ENCODE measurements around the gene NLGN1.

NLGN1 gene

DNA sequence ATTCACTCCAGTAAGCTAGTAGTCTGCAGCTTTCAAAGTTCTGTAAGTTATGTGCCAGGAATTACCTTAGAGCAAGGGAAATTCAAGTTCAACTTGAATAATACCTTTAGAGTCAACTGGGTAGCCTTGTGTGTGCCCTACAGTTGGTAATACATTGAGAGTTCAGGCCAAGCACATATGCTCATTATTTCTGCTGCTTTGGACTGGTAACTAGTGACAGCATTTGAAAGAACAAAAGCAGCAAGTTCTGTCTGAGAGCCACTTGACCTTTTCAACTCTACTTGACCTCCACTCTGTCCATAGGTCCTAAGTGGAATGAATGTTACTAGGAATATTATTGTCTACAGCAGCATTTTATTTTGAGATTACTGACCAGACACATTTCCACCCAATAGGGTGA is 723.5 kb downstream of the NLGN1 start:
- DNase-seq (ENCODE audit: extremely low read depth, insufficient read length) = no peak
- Histone ChIP-seq H3K36me3 (ENCODE audit: control insufficient read depth, insufficient read depth, low read length) (no peaks in the 10 kb centered on the region), H3K4me3 (replicated peaks; ENCODE audit: low read depth, low read length) (no peak overlapping the region), H3K27me3 (replicated peaks; ENCODE audit: control insufficient read depth, insufficient read depth, low read length) (no peaks in the 10 kb centered on the region)
- TF ChIP-seq, protein P1, sequence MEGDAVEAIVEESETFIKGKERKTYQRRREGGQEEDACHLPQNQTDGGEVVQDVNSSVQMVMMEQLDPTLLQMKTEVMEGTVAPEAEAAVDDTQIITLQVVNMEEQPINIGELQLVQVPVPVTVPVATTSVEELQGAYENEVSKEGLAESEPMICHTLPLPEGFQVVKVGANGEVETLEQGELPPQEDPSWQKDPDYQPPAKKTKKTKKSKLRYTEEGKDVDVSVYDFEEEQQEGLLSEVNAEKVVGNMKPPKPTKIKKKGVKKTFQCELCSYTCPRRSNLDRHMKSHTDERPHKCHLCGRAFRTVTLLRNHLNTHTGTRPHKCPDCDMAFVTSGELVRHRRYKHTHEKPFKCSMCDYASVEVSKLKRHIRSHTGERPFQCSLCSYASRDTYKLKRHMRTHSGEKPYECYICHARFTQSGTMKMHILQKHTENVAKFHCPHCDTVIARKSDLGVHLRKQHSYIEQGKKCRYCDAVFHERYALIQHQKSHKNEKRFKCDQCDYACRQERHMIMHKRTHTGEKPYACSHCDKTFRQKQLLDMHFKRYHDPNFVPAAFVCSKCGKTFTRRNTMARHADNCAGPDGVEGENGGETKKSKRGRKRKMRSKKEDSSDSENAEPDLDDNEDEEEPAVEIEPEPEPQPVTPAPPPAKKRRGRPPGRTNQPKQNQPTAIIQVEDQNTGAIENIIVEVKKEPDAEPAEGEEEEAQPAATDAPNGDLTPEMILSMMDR (IDR thresholded peaks at IDR 0.05; ENCODE audit: insufficient read depth, low read length, poor library complexity, severe bottlenecking) = no peak

DNA sequence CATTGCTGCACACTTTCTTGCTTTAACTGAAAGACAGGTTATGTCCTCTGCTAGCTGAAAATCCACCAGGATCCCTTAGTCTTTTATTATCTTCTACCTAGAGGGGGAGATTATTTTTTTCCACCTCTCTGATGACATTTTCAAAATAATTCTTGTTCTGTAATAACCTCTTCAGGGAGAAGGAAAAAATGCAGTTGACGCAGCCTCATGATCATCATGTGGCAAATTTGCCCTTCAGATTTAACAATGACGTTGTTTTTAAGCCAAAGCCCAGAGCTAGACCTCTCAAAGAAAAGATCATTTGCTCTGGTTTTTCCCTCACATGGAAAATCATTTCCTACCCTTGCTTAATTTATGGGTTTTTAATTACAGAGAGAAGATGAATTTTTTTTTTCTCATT is 724.9 kb downstream of the NLGN1 start:
- Histone ChIP-seq H3K36me3 (ENCODE audit: control insufficient read depth, insufficient read depth, low read length) (no peaks in the 10 kb centered on the region), H3K4me3 (replicated peaks; ENCODE audit: low read depth, low read length) (no peak overlapping the region), H3K27me3 (replicated peaks; ENCODE audit: control insufficient read depth, insufficient read depth, low read length) (no peaks in the 10 kb centered on the region)
- DNase-seq (ENCODE audit: extremely low read depth, insufficient read length) = no peak
- TF ChIP-seq, protein P1 (IDR thresholded peaks at IDR 0.05; ENCODE audit: insufficient read depth, low read length, poor library complexity, severe bottlenecking) = no peak

DNA sequence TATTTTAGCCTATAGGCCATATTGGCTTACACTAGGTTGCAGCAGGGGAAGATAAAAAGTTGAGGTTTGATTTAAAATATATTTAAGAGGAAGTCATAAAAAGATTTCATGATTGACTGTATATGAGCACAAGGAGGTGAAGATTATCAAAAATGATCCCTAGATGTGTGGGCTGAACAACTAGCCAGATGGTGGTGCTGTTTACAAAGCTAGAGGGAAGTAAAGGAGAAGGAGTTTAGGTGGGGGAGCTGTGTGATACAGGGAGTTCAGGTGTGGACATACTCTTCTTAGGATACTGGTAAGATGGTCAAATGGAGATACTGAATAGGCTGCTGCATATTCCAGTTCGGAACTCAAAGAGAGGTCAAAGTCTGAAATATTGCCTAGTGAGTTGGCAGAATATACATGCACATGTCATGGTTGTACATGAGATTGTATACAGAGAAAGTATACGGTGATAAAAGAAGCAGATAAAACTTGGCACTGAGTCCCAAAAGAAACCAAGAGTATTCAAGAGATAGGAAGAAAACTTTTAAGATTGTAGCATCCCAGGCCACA is 727.8 kb downstream of the NLGN1 start:
- Histone ChIP-seq H3K4me3 (replicated peaks; ENCODE audit: low read depth, low read length) (no peak overlapping the region), H3K36me3 (ENCODE audit: control insufficient read depth, insufficient read depth, low read length) (no peaks in the 10 kb centered on the region), H3K27me3 (replicated peaks; ENCODE audit: control insufficient read depth, insufficient read depth, low read length) (no peaks in the 10 kb centered on the region)
- TF ChIP-seq, protein P1 (IDR thresholded peaks at IDR 0.05; ENCODE audit: insufficient read depth, low read length, poor library complexity, severe bottlenecking) = peak; percentile 34
- no peak for DNase-seq (ENCODE audit: extremely low read depth, insufficient read length)

DNA sequence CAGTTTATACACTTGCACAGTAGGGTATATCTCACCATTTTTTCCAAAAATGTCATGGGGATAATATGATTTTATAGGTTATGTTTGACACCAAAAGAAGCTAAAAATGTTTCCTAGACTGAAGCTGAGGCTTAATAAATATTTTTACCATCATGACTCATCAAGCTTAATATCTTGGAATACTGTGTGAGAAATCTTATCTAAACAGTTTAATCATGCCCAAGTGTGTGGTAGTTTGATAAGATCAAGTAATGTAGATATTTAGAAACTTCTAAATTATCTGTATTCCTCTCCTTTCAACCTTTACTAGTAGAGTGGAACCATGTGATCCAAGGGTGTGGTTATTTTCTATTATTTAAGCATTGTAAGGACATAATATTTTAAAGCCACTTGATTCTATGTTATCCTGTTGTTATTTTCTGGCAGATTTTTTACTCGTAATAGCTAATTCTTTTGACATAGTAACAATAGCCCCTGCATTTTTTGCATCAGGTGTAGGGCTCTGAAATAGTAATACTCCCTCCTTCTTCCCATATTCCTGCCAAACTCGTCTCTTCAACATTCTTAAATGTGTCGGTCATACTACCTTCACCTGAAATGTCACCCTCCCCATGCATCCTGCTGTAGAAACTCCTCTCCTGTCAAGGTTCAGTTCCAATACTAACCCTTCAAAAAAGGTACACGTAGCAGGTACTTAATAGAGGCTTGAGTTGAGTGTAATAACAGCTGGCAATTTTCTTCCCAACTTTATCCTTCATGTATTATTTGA is 729.6 kb downstream of the NLGN1 start:
- H3K36me3 ChIP-seq (ENCODE audit: control insufficient read depth, insufficient read depth, low read length) = no peaks in the 10 kb centered on the region
- no peak for DNase-seq (ENCODE audit: extremely low read depth, insufficient read length)
- H3K27me3 ChIP-seq (replicated peaks; ENCODE audit: control insufficient read depth, insufficient read depth, low read length) = no peaks in the 10 kb centered on the region
- no peak overlapping the region for H3K4me3 ChIP-seq (replicated peaks; ENCODE audit: low read depth, low read length)
- TF ChIP-seq, protein P1 (IDR thresholded peaks at IDR 0.05; ENCODE audit: insufficient read depth, low read length, poor library complexity, severe bottlenecking) = no peak

DNA sequence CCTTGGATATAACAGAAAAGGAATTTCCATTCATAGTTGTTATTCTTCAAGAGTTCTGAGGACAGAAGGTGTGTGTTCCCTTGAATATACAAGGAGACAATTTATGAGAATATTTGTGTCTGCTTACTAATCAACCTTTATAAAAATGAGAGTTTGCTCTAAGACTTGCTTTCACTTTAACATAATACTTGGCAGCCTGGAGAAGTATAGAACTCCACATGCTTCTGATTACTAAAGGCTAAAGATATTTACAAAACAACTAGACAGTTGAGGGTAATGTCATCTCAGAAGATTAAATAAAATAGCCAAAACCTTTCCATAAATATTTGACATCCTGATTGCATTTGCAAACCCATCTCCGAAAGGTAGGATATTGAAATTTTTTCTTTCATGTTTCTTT is 734.5 kb downstream of the NLGN1 start:
- TF ChIP-seq, protein P1 (IDR thresholded peaks at IDR 0.05; ENCODE audit: insufficient read depth, low read length, poor library complexity, severe bottlenecking) = no peak
- Histone ChIP-seq H3K27me3 (replicated peaks; ENCODE audit: control insufficient read depth, insufficient read depth, low read length) (no peaks in the 10 kb centered on the region), H3K4me3 (replicated peaks; ENCODE audit: low read depth, low read length) (no peak overlapping the region), H3K36me3 (ENCODE audit: control insufficient read depth, insufficient read depth, low read length) (no peaks in the 10 kb centered on the region)
- DNase-seq (ENCODE audit: extremely low read depth, insufficient read length) = no peak

Measured in GM06990 (cell line).